GM12892 (cell line): ENCODE results near the gene EPHA1.

Experiments used
- POLR2A ChIP-seq: IDR thresholded peaks from 2 replicates; pipeline ENCODE4 v1.6.1; 2011; ENCODE audit warnings: low read depth, low read length, control low read depth
- POLR2AphosphoS5 ChIP-seq: IDR thresholded peaks from 2 replicates; pipeline ENCODE4 v1.6.1; 2011; ENCODE audit warnings: low read depth, low read length, control low read depth
- TAF1 ChIP-seq: IDR thresholded peaks from 2 replicates; pipeline ENCODE4 v1.6.1; 2011; ENCODE audit warnings: low read depth, mild to moderate bottlenecking, control low read depth, low read length, borderline replicate concordance

- TF ChIP-seq POLR2A (no peak), TAF1 (no peak), POLR2AphosphoS5 (no peak)
Observed at GRCh38 chr7:143455942-143456341, 47.3 kb upstream of the EPHA1 start.
